ENCODE results near the gene KIF17.

- TF ChIP-seq CTCF (IDR thresholded peaks at IDR 0.05) (no peak), POLR2A (IDR thresholded peaks at IDR 0.05) (no peak)
These were observed 93.1 kb downstream of the KIF17 start for GRCh38 chr1:20624709-20625108.
